RWPE2 (cell line): ENCODE results near the gene GRM8.

Experiments used
- ATAC-seq: fragments of 200-7000 bp; cut with Tn5 transposase; 3 replicates; pipeline ENCODE4 v1.9.1; 2021; ENCODE audit warnings: low read depth
- DNase-seq: peaks from one replicate; pipeline ENCODE4 v3.0.0-alpha.2; 2020; ENCODE audit warnings: low spot score
- H3K27ac ChIP-seq: fragments of 450-650 bp; 2 replicates; pipeline ENCODE4 v1.5.1; 2017; ENCODE audit warnings: mild to moderate bottlenecking; ENCODE audit not compliant: poor library complexity, severe bottlenecking
- H3K27me3 ChIP-seq: fragments of 250-450 bp; sonication (Bioruptor Pico); 2 replicates; pipeline ENCODE4 v1.5.1; 2021; ENCODE audit warnings: mild to moderate bottlenecking, moderate library complexity; ENCODE audit not compliant: insufficient read depth, poor library complexity, severe bottlenecking
- H3K36me3 ChIP-seq: fragments of 250-450 bp; sonication (Bioruptor Pico); 2 replicates; pipeline ENCODE4 v1.5.1; 2020; ENCODE audit warnings: low read depth, mild to moderate bottlenecking, moderate library complexity
- H3K4me1 ChIP-seq: fragments of 250-450 bp; sonication (Bioruptor Pico); 2 replicates; pipeline ENCODE4 v1.5.1; 2021; ENCODE audit warnings: mild to moderate bottlenecking, moderate library complexity; ENCODE audit not compliant: insufficient read depth, poor library complexity, severe bottlenecking
- H3K4me3 ChIP-seq: fragments of 250-450 bp; sonication (Bioruptor Pico); 2 replicates; pipeline ENCODE4 v1.5.1; 2021; ENCODE audit warnings: mild to moderate bottlenecking, moderate library complexity; ENCODE audit not compliant: severe bottlenecking
- H3K9me3 ChIP-seq: fragments of 250-450 bp; sonication (Bioruptor Pico); 2 replicates; pipeline ENCODE4 v1.5.1; 2021; ENCODE audit warnings: mild to moderate bottlenecking, moderate library complexity; ENCODE audit not compliant: severe bottlenecking
- CTCF ChIP-seq: fragments of 450-650 bp; IDR thresholded peaks from one replicate; pipeline ENCODE4 v1.5.1; 2017; ENCODE audit warnings: mild to moderate bottlenecking, moderate library complexity; ENCODE audit not compliant: poor library complexity, severe bottlenecking

Gene GRM8

GRCh38 chr7:126792521-126792920, 460.2 kb downstream of the GRM8 start:
- Histone ChIP-seq H3K4me1 (no peaks in the 10 kb centered on the region), H3K4me3 (no peak overlapping the region), H3K9me3 (no peaks in the 10 kb centered on the region), H3K27me3 (peaks cover 11% of the 10 kb centered on the region), H3K27ac (no peak overlapping the region), H3K36me3 (no peaks in the 10 kb centered on the region)
- ATAC-seq (no peak), DNase-seq (no peak)
- TF ChIP-seq CTCF, result no peak

- H3K27me3 ChIP-seq, result peaks cover 13% of the 10 kb centered on the region
- no peaks in the 10 kb centered on the region for H3K36me3 ChIP-seq
- H3K9me3 ChIP-seq, result no peaks in the 10 kb centered on the region
- no peaks in the 10 kb centered on the region for H3K4me1 ChIP-seq
- peak; percentile 49; the same call in 1 of the 3 replicates for ATAC-seq
- no peak for DNase-seq
- H3K4me3 ChIP-seq, result no peak overlapping the region
- no peak overlapping the region for H3K27ac ChIP-seq
- no peak for TF ChIP-seq CTCF
Observed at GRCh38 chr7:126791306-126791705, 461.4 kb downstream of the GRM8 start.

- H3K27ac ChIP-seq, result no peak overlapping the region
- no peak for DNase-seq
- H3K36me3 ChIP-seq, result no peaks in the 10 kb centered on the region
- TF ChIP-seq CTCF, result peak; percentile 6
- peaks cover 15% of the 10 kb centered on the region for H3K27me3 ChIP-seq
- no peaks in the 10 kb centered on the region for H3K9me3 ChIP-seq
- no peaks in the 10 kb centered on the region for H3K4me1 ChIP-seq
- no peak for ATAC-seq
- H3K4me3 ChIP-seq, result no peak overlapping the region
Observed at GRCh38 chr7:126790763-126791162, 462.0 kb downstream of the GRM8 start.

GRCh38 chr7:126783613-126784012, 469.1 kb downstream of the GRM8 start:
- no peak for TF ChIP-seq CTCF
- H3K36me3 ChIP-seq, result no peaks in the 10 kb centered on the region
- H3K27me3 ChIP-seq, result peaks cover 4% of the 10 kb centered on the region
- ATAC-seq (no peak), DNase-seq (no peak)
- H3K9me3 ChIP-seq, result no peaks in the 10 kb centered on the region
- H3K4me3 ChIP-seq, result no peak overlapping the region
- H3K4me1 ChIP-seq, result no peaks in the 10 kb centered on the region
- H3K27ac ChIP-seq, result no peak overlapping the region

- Histone ChIP-seq H3K27ac (no peak overlapping the region), H3K9me3 (no peaks in the 10 kb centered on the region), H3K36me3 (no peaks in the 10 kb centered on the region), H3K4me1 (no peaks in the 10 kb centered on the region), H3K27me3 (no peaks in the 10 kb centered on the region), H3K4me3 (no peak overlapping the region)
- DNase-seq (no peak), ATAC-seq (no peak)
- TF ChIP-seq CTCF, result no peak
Observed at GRCh38 chr7:126780993-126781392, 471.7 kb downstream of the GRM8 start.
